Spleen (tissue), 11 donors: ENCODE measurements around the gene ENSA. TPM values are rescaled to one million over a fixed set of nuclear protein-coding genes. Genes with fewer than 3 reads are reported as not detected.
A peak's percentile ranks its signal among the peaks of the same experiment; 100 is the strongest.
"Not testable (repeated sequence)": the region's sequence is repeated elsewhere in the genome, so short reads cannot be mapped to it uniquely, and the experiment has no call there.

Experiments used
- DNase-seq: peaks from one replicate; pipeline ENCODE4 v3.0.0-alpha.2; 2020
- H3K27ac ChIP-seq, 8 donors: fragments of 200-600 bp; sonication (generic) in 7 of 8; 1 replicate in 4 of 8; 2 replicates in 4 of 8; pipeline versions ENCODE4 v1.5.0 to v1.8.0; 2016 to 2021; ENCODE audit warnings: inconsistent platforms in 4 of 8, mild to moderate bottlenecking in 4 of 8, moderate library complexity in 1 of 8
- H3K27me3 ChIP-seq, 7 donors: fragments of 200-600 bp; sonication (generic) in 6 of 7; replicated peaks in 1 of 7; 1 replicate in 4 of 7; 2 replicates in 3 of 7; pipeline versions ENCODE4 v1.5.0 to v1.8.0; 2016 to 2021; ENCODE audit warnings: inconsistent platforms in 3 of 7, mild to moderate bottlenecking in 1 of 7
- H3K36me3 ChIP-seq, 6 donors: fragments of 200-600 bp; sonication (generic) in 5 of 6; 1 replicate in 4 of 6; 2 replicates in 2 of 6; pipeline versions ENCODE4 v1.5.0 to v1.8.0; 2016 to 2021; ENCODE audit warnings: inconsistent platforms in 2 of 6
- H3K4me1 ChIP-seq, 6 donors: fragments of 200-600 bp; sonication (generic) in 5 of 6; 1 replicate in 3 of 6; 2 replicates in 3 of 6; pipeline versions ENCODE4 v1.5.0 to v1.8.0; 2016 to 2021; ENCODE audit warnings: inconsistent platforms in 3 of 6
- H3K4me3 ChIP-seq, 8 donors: fragments of 200-600 bp; sonication (generic) in 7 of 8; 1 replicate in 4 of 8; 2 replicates in 4 of 8; pipeline versions ENCODE4 v1.5.0 to v1.8.0; 2016 to 2021; ENCODE audit warnings: inconsistent platforms in 4 of 8, mild to moderate bottlenecking in 4 of 8, moderate library complexity in 2 of 8
- H3K9me3 ChIP-seq, 8 donors: fragments of 200-600 bp; sonication (generic) in 7 of 8; 1 replicate in 4 of 8; 2 replicates in 4 of 8; pipeline versions ENCODE4 v1.5.0 to v1.8.0; 2016 to 2021; ENCODE audit warnings: inconsistent platforms in 4 of 8
- POLR2A ChIP-seq, 3 donors: fragments of 450-650 bp; IDR thresholded peaks; one replicate each; pipeline ENCODE4 v1.5.1; 2017; ENCODE audit warnings: antibody characterized with exemption in 3 of 3, mild to moderate bottlenecking in 1 of 3
- POLR2AphosphoS5 ChIP-seq, 3 donors: sonication (generic); formaldehyde crosslinking; IDR thresholded peaks; one replicate each; pipeline ENCODE4 v1.5.1; 2017; ENCODE audit warnings: antibody characterized with exemption in 3 of 3
- WGBS, 5 donors: extraction: QIAGEN DNeasy Blood & Tissue Kit in 3 of 5; methylation state at CpG; one replicate each; pipeline versions ENCODE4 v1.1.5 to v1.1.7; 2013 to 2018; 5-methylcytosine and 5-hydroxymethylcytosine counted together
- intact Hi-C: fragments of 100-400 bp; cut with DNase I; formaldehyde crosslinking; loops from one replicate; pipeline ENCODE4 v1.15.0; 2023; ENCODE audit warnings: low total_unique reads
- polyA plus RNA-seq, 3 donors: library from polyadenylated mRNA; stranded (reverse); fragments of 200-250 nt; gene quantifications; one replicate each; pipeline ENCODE4 v1.2.1, GENCODE V29; 2013
- total RNA-seq, 7 donors: library from RNA; depleted of rRNA in 3 of 7; stranded (reverse); fragments of >200 nt in 3 of 7; fragmentation: NEBNext Ultra II Directional in 4 of 7; extraction: Animal tissue kit (Norgen Biotek cat#: 25700) in 4 of 7; gene quantifications; one replicate each; pipeline versions ENCODE4 v1.1.0 to v1.2.1, GENCODE V29; 2016 to 2021
- TF ChIP-seq, protein P1 (sequence below), 11 experiments: fragments of 200-600 bp in 7 of 11; fragments of 450-650 bp in 4 of 11; sonication (generic) in 4 of 11; IDR thresholded peaks in 8 of 11; conservative IDR thresholded peaks in 3 of 11; 1 replicate in 7 of 11; 2 replicates in 4 of 11; pipeline versions ENCODE4 v1.4.0 to v1.8.0; 2016 to 2021; ENCODE audit warnings: antibody characterized with exemption in 11 of 11, inconsistent platforms in 4 of 11, mild to moderate bottlenecking in 1 of 11
- donor health status: healthy with polysubstance abuse.
- donor health status: DM: no; HTN: no; CAD: no; lungs with moderate emphysema.
- donor health status: DM: no; HTN: no; CAD: no.
- donor health status: Bipolar disorder and iron deficiency.
- donor health status: healthy.
- donor health status: DM: no; HTN: no; CAD: no.
- donor health status: DM: yes; HTN: yes; CAD: no.

Gene ENSA
- total and polyA plus RNA-seq, 10 donors = 96.3 to 153 (median 126) TPM

GRCh38 chr1:150650193-150650592 lies 20.8 kb upstream of the ENSA start:
- H3K27ac ChIP-seq = no peak overlapping the region
- TF ChIP-seq, protein P1, sequence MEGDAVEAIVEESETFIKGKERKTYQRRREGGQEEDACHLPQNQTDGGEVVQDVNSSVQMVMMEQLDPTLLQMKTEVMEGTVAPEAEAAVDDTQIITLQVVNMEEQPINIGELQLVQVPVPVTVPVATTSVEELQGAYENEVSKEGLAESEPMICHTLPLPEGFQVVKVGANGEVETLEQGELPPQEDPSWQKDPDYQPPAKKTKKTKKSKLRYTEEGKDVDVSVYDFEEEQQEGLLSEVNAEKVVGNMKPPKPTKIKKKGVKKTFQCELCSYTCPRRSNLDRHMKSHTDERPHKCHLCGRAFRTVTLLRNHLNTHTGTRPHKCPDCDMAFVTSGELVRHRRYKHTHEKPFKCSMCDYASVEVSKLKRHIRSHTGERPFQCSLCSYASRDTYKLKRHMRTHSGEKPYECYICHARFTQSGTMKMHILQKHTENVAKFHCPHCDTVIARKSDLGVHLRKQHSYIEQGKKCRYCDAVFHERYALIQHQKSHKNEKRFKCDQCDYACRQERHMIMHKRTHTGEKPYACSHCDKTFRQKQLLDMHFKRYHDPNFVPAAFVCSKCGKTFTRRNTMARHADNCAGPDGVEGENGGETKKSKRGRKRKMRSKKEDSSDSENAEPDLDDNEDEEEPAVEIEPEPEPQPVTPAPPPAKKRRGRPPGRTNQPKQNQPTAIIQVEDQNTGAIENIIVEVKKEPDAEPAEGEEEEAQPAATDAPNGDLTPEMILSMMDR (IDR thresholded peaks at IDR 0.05 in 8 of 11, conservative IDR thresholded peaks at IDR 0.05 in 3 of 11) = no peak
- no peak for TF ChIP-seq POLR2AphosphoS5 (IDR thresholded peaks at IDR 0.05)
- TF ChIP-seq POLR2A (IDR thresholded peaks at IDR 0.05) = no peak
- no peaks in the 10 kb centered on the region for H3K4me1 ChIP-seq
- no peak overlapping the region for H3K4me3 ChIP-seq
- no peaks in the 10 kb centered on the region for H3K27me3 ChIP-seq
- no peak for DNase-seq
- peaks cover 0 to 75% (median 33%) of the 10 kb centered on the region in 6 donors for H3K36me3 ChIP-seq
- WGBS, 5 donors = 90 to 100% (median 94%) methylated on average over 1 of the region's 1 CpG
- H3K9me3 ChIP-seq = no peaks in the 10 kb centered on the region
- intact Hi-C loops = no loop called here

DNA sequence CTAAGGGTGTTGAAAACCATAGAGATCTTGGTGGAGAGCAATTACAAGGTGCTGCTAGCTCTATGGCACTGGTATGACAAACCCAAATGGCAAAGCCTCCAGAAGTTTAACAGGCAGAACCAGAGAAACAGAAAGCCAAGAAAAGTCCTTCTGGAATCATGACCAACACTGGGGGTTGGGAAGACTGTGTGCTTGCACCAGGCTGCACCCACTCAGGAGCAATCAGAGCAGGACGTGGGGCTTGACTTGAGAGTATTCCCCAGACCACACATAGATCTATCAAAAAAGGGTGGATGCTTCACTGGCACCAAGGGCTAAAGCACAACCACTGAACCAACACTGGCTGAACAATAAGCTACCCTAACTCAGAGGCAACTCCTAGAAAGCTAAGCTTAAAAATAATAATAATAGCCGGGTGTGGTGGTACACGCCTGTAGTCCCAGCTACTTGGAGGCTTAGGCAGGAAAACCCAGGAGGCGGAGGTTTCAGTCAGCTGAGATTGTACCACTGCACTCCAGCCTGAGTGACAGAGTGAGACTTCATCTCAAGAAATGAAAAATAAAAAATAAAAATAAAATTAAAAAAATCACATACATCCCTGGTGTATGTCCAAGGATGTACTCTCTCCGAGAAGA lies 20.1 kb upstream of the ENSA start:
- TF ChIP-seq POLR2A (IDR thresholded peaks at IDR 0.05) (no peak), POLR2AphosphoS5 (IDR thresholded peaks at IDR 0.05) (no peak)
- TF ChIP-seq, protein P1 (IDR thresholded peaks at IDR 0.05 in 8 of 11, conservative IDR thresholded peaks at IDR 0.05 in 3 of 11) = no peak
- H3K27me3 ChIP-seq = no peaks in the 10 kb centered on the region
- 86 to 95% (median 93%) methylated on average over 5 of the region's 5 CpGs for WGBS, 5 donors
- DNase-seq = no peak
- H3K4me3 ChIP-seq = no peak overlapping the region
- H3K9me3 ChIP-seq = no peaks in the 10 kb centered on the region
- intact Hi-C loops = no loop called here
- no peak overlapping the region for H3K27ac ChIP-seq
- peaks cover 0 to 75% (median 33%) of the 10 kb centered on the region in 6 donors for H3K36me3 ChIP-seq
- no peaks in the 10 kb centered on the region for H3K4me1 ChIP-seq

DNA sequence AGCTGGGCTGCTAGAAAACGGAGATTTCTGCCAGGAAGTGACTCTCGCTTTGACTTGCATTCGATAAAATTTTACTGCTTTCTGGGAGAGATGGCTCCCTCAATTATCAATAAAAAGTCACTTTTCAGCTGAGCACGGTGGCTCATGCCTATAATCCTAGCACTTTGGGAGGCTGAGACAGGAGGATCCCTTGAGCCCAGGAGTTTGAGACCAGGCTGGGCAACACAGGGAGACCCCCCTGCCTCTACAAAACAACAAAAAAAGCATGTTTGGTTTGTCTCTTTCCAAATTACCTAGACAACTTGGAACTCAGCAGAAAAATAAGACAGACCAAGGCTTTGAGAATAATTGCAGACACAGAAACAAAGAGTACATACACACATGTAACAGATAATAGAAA lies 12.9 kb upstream of the ENSA start:
- H3K36me3 ChIP-seq = peaks cover 0 to 31% (median 12%) of the 10 kb centered on the region in 6 donors
- TF ChIP-seq POLR2A (IDR thresholded peaks at IDR 0.05) (no peak), POLR2AphosphoS5 (IDR thresholded peaks at IDR 0.05) (no peak)
- TF ChIP-seq, protein P1 (IDR thresholded peaks at IDR 0.05 in 8 of 11, conservative IDR thresholded peaks at IDR 0.05 in 3 of 11) = no peak
- intact Hi-C loops = no loop called here
- no peak overlapping the region for H3K4me3 ChIP-seq
- no peaks in the 10 kb centered on the region for H3K27me3 ChIP-seq
- no peaks in the 10 kb centered on the region for H3K9me3 ChIP-seq
- 84 to 91% (median 87%) methylated on average over 4 of the region's 4 CpGs for WGBS, 5 donors
- no peaks in the 10 kb centered on the region for H3K4me1 ChIP-seq
- H3K27ac ChIP-seq = no peak overlapping the region
- no peak for DNase-seq

DNA sequence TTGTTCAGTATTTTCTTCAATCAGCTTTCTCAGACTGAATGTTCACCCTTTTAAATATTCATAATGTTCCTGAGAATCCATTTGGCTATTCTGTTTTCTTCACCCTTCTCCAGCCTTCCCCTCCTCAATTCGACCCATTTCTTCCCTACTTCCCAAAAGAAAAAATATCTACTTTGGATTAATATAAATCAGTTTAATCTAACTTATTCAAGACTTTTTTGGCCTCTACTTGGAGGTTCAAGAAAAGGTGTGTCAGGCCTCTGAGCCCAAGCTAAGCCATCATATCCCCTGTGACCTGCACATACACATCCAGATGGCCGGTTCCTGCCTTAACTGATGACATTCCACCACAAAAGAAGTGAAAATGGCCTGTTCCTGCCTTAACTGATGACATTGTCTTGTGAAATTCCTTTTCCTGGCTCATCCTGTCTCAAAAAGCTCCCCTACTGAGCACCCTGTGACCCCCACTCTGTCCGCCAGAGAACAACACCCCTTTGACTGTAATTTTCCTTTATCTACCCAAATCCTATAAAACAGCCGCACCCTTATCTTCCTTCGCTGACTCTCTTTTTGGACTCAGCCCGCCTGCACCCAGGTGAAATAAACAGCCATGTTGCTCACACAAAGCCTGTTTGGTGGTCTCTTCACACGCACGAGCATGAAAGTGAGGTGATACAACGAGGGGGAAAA lies 11.9 kb upstream of the ENSA start:
- H3K27ac ChIP-seq, H3K4me1 ChIP-seq, H3K27me3 ChIP-seq, H3K9me3 ChIP-seq, DNase-seq, intact Hi-C loops, H3K4me3 ChIP-seq: not testable (repeated sequence)
- H3K36me3 ChIP-seq = peaks cover 0 to 21% (median 4%) of the 10 kb centered on the region in 6 donors
- WGBS, 5 donors = 90 to 94% (median 93%) methylated on average over 9 of the region's 9 CpGs

GRCh38 chr1:150638430-150638829 lies 9.0 kb upstream of the ENSA start:
- H3K4me3 ChIP-seq, H3K36me3 ChIP-seq, DNase-seq, H3K27ac ChIP-seq, H3K27me3 ChIP-seq, H3K9me3 ChIP-seq: not testable (repeated sequence)
- intact Hi-C loops = loop anchor here (10.0 kb wide), 1 partner anchor 56 kb away; the partner anchor contains the start of gene GOLPH3L
- WGBS, 5 donors = 93 to 97% (median 95%) methylated on average over 6 of the region's 6 CpGs
- H3K4me1 ChIP-seq = peaks cover 0 to 15% (median 6%) of the 10 kb centered on the region in 6 donors

GRCh38 chr1:150634839-150635622 lies 5.6 kb upstream of the ENSA start:
- intact Hi-C loops = loop anchor here (10.0 kb wide), 1 partner anchor 60 kb away; the partner anchor contains the start of gene GOLPH3L
- peak overlapping the region in 1 of 8 donors; percentile 36 for H3K27ac ChIP-seq
- 47 to 66% (median 55%) methylated on average over 14 to 17 of the region's 17 CpGs for WGBS, 5 donors

More at GRCh38 chr1:150634839-150635622, 5.6 kb upstream of the ENSA start:
- not testable (repeated sequence) for H3K9me3 ChIP-seq, DNase-seq, H3K27me3 ChIP-seq, H3K36me3 ChIP-seq, H3K4me3 ChIP-seq
- peaks cover 3 to 26% (median 13%) of the 10 kb centered on the region in 6 donors for H3K4me1 ChIP-seq
